Hepatocyte (in vitro differentiated cells): ENCODE results near the gene FGF10.

ENCODE experiments used
- CTCF ChIP-seq: fragments of 200-600 bp; sonication (generic); IDR thresholded peaks from 2 replicates; pipeline ENCODE4 v1.5.1; 2016; ENCODE audit warnings: antibody characterized with exemption, mild to moderate bottlenecking; ENCODE audit not compliant: poor library complexity
- EZH2 ChIP-seq: fragments of 200-600 bp; sonication (generic); IDR thresholded peaks from 2 replicates; pipeline ENCODE4 v1.6.1; 2016; ENCODE audit warnings: antibody characterized with exemption, mild to moderate bottlenecking, borderline replicate concordance

GRCh38 chr5:44384816-44385215 lies 4.4 kb downstream of the FGF10 start:
- TF ChIP-seq CTCF: no peak
- TF ChIP-seq EZH2: no peak
